Fibroblast of villous mesenchyme (primary cell): Measurements from ENCODE around the gene OR2B2. TPM values are rescaled to one million over a fixed set of nuclear protein-coding genes. Genes with fewer than 3 reads are reported as not detected.

Experiments
- DNase-seq: peaks from one replicate; pipeline ENCODE4 v3.0.0-alpha.2; 2010; ENCODE audit warnings: low read depth
- H3K4me3 ChIP-seq: 2 replicates; pipeline ENCODE4 v1.5.1; 2011; ENCODE audit warnings: low read depth, mild to moderate bottlenecking, low read length
- CTCF ChIP-seq: IDR thresholded peaks from 2 replicates; pipeline ENCODE4 v1.5.1; 2012; ENCODE audit warnings: low read depth, mild to moderate bottlenecking, low read length; ENCODE audit not compliant: insufficient read depth
- total RNA-seq: library from RNA; depleted of rRNA; stranded (reverse); fragments of >200 nt; gene quantifications from 2 replicates; pipeline ENCODE4 v1.2.3, GENCODE V29; 2012

Gene OR2B2
- total RNA-seq, 1 donor, result not detected

GRCh38 chr6:27893059-27893835 is 18.9 kb downstream of the OR2B2 start:
- DNase-seq, result peak; percentile 99
- no peak for TF ChIP-seq CTCF
- peak overlapping the region; percentile 78 for H3K4me3 ChIP-seq

DNA sequence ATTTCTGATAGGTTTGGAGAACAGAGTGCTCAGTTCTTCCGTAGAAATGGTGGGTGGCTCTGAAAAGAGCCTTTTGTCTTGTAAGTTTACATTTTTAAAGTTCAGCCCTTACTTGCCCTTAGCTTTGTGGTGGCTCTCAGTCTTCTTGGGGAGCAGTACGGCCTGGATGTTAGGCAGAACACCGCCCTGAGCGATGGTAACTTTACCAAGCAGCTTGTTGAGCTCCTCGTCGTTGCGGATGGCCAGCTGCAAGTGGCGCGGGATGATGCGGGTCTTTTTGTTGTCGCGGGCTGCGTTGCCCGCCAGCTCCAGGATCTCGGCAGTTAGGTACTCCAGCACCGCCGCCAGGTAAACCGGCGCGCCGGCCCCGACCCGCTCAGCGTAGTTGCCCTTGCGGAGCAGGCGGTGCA is 19.5 kb downstream of the OR2B2 start:
- DNase-seq, result no peak
- peak overlapping the region; percentile 78 for H3K4me3 ChIP-seq
- no peak for TF ChIP-seq CTCF

DNA sequence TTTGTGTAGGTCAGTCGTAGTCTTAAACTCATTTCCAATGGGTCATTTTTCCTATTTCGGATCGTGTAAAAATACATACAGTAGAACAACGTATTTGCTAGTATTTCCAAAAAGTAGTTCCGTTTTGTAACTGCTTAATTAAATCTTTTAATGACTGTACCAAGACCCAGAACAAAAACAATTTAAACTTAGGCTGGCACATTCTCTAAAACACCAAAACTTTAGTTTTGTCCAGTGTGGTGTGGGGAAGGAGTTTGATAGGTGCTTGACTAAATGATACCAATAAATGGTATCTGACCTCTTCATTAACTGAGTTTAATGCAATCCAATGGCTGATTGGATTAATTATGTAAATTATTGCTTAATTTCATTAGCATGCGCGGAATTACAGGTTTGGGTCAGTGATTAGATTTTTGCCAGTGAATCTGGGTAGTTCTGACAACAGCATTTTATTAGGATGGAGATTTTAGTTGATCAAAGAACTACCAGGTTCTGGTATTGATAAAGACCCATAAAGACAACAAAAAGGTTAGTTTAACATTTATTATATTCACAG is 20.8 kb downstream of the OR2B2 start:
- TF ChIP-seq CTCF, result no peak
- peak overlapping the region; percentile 57 for H3K4me3 ChIP-seq
- no peak for DNase-seq

DNA sequence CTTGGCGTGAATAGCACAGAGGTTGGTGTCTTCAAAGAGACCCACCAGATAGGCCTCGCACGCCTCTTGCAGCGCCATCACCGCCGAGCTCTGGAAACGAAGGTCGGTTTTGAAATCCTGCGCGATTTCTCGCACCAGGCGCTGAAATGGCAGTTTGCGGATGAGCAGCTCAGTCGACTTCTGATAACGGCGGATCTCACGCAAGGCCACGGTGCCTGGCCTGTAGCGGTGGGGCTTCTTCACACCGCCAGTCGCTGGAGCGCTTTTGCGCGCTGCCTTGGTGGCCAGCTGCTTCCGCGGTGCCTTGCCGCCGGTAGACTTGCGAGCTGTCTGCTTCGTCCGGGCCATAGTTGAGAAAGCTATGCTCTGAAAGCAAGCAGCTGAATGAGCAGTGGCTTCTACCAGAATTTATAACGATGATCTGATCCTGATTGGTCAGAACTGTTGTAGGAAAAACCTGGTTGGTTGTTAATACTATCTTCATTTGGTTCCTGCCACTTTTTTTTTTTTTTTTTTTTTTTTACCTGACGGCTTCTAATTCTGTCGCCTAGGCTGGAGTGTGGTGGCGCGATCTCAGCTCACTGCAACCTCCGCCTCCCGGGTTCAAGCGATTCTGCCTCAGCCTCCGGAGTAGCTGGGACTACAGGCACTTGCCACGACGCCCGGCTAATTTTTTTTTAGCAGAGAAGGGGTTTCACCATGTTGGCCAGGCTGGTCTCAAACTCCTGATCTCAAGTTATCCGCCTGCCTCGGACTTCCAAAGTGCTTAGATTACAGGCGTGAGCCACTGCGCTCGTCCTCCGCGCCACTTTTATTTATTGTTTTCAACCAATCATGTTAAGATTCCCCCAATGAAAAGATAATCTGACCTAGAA is 21.5 kb downstream of the OR2B2 start:
- TF ChIP-seq CTCF, result no peak
- DNase-seq, result peak; percentile 96
- peak overlapping the region; percentile 57 for H3K4me3 ChIP-seq

DNA sequence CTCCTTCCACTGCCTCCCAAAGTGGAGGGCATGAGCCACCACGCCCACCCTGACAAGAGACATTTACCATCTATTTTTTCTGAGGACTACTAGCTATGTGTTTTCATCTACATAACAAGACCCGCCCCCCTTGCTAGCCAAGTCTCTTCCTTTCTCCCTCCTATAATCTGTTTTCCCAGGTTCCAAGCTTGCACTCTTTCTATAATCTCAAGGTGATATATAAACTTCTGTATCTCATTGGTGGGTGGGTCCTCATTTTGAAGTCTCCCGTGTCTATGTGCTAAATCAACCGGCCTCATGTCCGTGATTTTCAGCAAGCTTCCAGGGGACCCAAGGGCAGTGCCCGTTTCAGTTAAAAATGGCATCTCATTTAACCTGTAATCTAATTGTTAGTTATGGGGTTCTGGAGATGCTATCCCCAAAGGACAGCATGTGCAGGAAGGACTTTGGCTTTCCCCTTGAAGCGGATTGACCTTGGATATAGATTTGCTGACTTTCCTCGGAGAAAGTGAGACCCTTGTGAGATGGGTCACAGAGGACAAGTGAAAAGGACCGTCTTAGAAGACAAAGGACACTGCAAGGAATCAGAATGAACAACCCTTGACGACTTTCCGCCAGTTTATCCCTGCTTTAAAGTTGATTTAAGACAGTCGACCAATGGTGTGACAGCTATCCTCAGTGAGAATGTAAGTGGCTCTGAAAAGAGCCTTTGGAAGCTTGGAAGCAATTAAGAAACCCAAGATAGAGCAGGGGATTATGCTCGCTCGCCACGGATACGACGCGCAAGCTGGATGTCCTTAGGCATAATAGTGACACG is 22.4 kb downstream of the OR2B2 start:
- H3K4me3 ChIP-seq, result peak overlapping the region; percentile 57
- DNase-seq, result no peak
- TF ChIP-seq CTCF, result no peak

- no peak overlapping the region for H3K4me3 ChIP-seq
- no peak for DNase-seq
- TF ChIP-seq CTCF, result no peak
Measured at GRCh38 chr6:27889275-27889627, 22.9 kb downstream of the OR2B2 start.
